HepG2 (cell line): ENCODE measurements around the gene GLIS2. TPM values are rescaled to one million over a fixed set of nuclear protein-coding genes. Genes with fewer than 3 reads are reported as not detected.

Experiments
- ATAC-seq: fragments of 200-7000 bp; cut with Tn5 transposase; 3 replicates; pipeline ENCODE4 v1.9.1; 2020; ENCODE audit warnings: mild to moderate bottlenecking, moderate library complexity
- BruUV-seq: library from RNA; stranded (reverse); fragments of 400-500 nt; replicated peaks from 2 replicates; lab custom pipeline; 2021; lab: Mats Ljungman, UMichigan
- CTCF ChIA-PET: fragments of 300-600 bp; formaldehyde crosslinking; extraction: SDS; loops from one replicate; lab custom pipeline; 2021; ENCODE audit warnings: low total read pairs, inconsistent platforms, low intra/inter-chr PET ratio; lab: Yijun Ruan, JAX
- POLR2A ChIA-PET: fragments of 350-600 bp; sonication (Branson Sonifier 250); formaldehyde crosslinking; loops from one replicate; lab custom pipeline; 2020; ENCODE audit warnings: antibody characterized with exemption, inconsistent platforms; lab: Yijun Ruan, JAX
- DNase-seq: peaks from one replicate; pipeline ENCODE4 v3.0.0-alpha.2; 2015; ENCODE audit warnings: low spot score
- FAIRE-seq: peaks from 3 replicates; lab custom pipeline; 2011; peaks lifted over from hg19 to GRCh38; lab: Jason Lieb, UNC
- H2AFZ ChIP-seq: one replicate; pipeline ENCODE4 v1.6.1; 2011; ENCODE audit warnings: low read length, inconsistent platforms
- H3K27ac ChIP-seq: fragments of 300-600 bp; 3 replicates; pipeline ENCODE4 v1.8.0; 2011; ENCODE audit warnings: mixed run types, mild to moderate bottlenecking, mixed read lengths, low read length, inconsistent platforms; ENCODE audit not compliant: insufficient read depth; ENCODE audit errors: extremely low read length
- H3K27me3 ChIP-seq, 2 experiments: fragments of 200-600 bp in 1 of 2; 2 replicates in 1 of 2; 3 replicates in 1 of 2; pipeline versions ENCODE4 v1.6.0 to v1.8.0; 2011; ENCODE audit warnings: low read length in 2 of 2, mild to moderate bottlenecking in 2 of 2, moderate library complexity in 2 of 2, inconsistent platforms in 1 of 2; ENCODE audit not compliant: insufficient read depth in 2 of 2, control insufficient read depth in 1 of 2
- H3K36me3 ChIP-seq, 2 experiments: fragments of 200-600 bp in 1 of 2; replicated peaks in 1 of 2; 2 replicates in 1 of 2; 3 replicates in 1 of 2; pipeline versions ENCODE4 v1.5.1 to v1.8.0; 2011; ENCODE audit warnings: low read length in 2 of 2, inconsistent platforms in 1 of 2; ENCODE audit not compliant: insufficient read depth in 2 of 2, control insufficient read depth in 1 of 2
- H3K4me1 ChIP-seq: 2 replicates; pipeline ENCODE4 v1.5.1; 2012; ENCODE audit warnings: low read length, inconsistent platforms; ENCODE audit not compliant: insufficient read depth
- H3K4me2 ChIP-seq: 2 replicates; pipeline ENCODE4 v1.6.0; 2011; ENCODE audit warnings: low read depth, low read length, inconsistent platforms
- H3K4me3 ChIP-seq, 3 experiments: fragments of 200-600 bp in 1 of 3; sonication (generic), shearing (Covaris generic) in 1 of 3; replicated peaks in 1 of 3; 2 replicates each; pipeline ENCODE4 v1.5.1; 2011 to 2016; ENCODE audit warnings: low read length in 3 of 3, inconsistent platforms in 2 of 3, low read depth in 2 of 3, mild to moderate bottlenecking in 2 of 3, control low read depth in 1 of 3, mixed read lengths in 1 of 3; ENCODE audit not compliant: insufficient read depth in 1 of 3
- H3K79me2 ChIP-seq: one replicate; pipeline ENCODE4 v1.6.1; 2011; ENCODE audit warnings: low read length, inconsistent platforms; ENCODE audit not compliant: insufficient read depth
- H3K9ac ChIP-seq: 2 replicates; pipeline ENCODE4 v1.6.0; 2011; ENCODE audit warnings: mild to moderate bottlenecking, low read depth, low read length, inconsistent platforms; ENCODE audit not compliant: insufficient read depth
- H3K9me3 ChIP-seq: 2 replicates; pipeline ENCODE4 v1.5.1; 2012; ENCODE audit warnings: mild to moderate bottlenecking, low read length
- H4K20me1 ChIP-seq: 2 replicates; pipeline ENCODE4 v1.6.0; 2011; ENCODE audit warnings: inconsistent platforms, mild to moderate bottlenecking, low read length, moderate library complexity; ENCODE audit not compliant: insufficient read depth
- ATM ChIP-seq: fragments of 450-650 bp; IDR thresholded peaks from 2 replicates; pipeline ENCODE4 v1.7.1; 2017; ENCODE audit warnings: mild to moderate bottlenecking, borderline replicate concordance
- CHD4 ChIP-seq: fragments of 200-600 bp; sonication (generic); IDR thresholded peaks from 2 replicates; pipeline ENCODE4 v1.7.0; 2017; ENCODE audit warnings: mild to moderate bottlenecking, low read length, borderline replicate concordance
- HES4 ChIP-seq: sonication (generic); formaldehyde crosslinking; IDR thresholded peaks from 2 replicates; pipeline ENCODE4 v1.9.0; 2021; ENCODE audit warnings: mild to moderate bottlenecking, missing genetic modification reagents, borderline replicate concordance
- HIVEP1 ChIP-seq: sonication (generic); formaldehyde crosslinking; IDR thresholded peaks from 2 replicates; pipeline ENCODE4 v1.4.0; 2020; ENCODE audit warnings: mild to moderate bottlenecking, missing genetic modification reagents
- MBNL3 ChIP-seq: fragments of 250-450 bp; sonication (Bioruptor Pico); conservative IDR thresholded peaks from 2 replicates; pipeline ENCODE4 v1.8.0; 2022; ENCODE audit warnings: mild to moderate bottlenecking, inconsistent platforms
- MYNN ChIP-seq: sonication (generic); formaldehyde crosslinking; IDR thresholded peaks from 2 replicates; pipeline ENCODE4 v1.4.0; 2020; ENCODE audit warnings: mild to moderate bottlenecking, low read depth, missing genetic modification reagents
- MZF1 ChIP-seq: sonication (generic); formaldehyde crosslinking; IDR thresholded peaks from 2 replicates; pipeline ENCODE4 v1.8.1; 2023; ENCODE audit warnings: mild to moderate bottlenecking, missing genetic modification reagents, borderline replicate concordance
- SRSF9 ChIP-seq: fragments of 200-400 bp; formaldehyde crosslinking; IDR thresholded peaks from 2 replicates; pipeline ENCODE4 v1.6.1; 2018; ENCODE audit warnings: borderline replicate concordance, mild to moderate bottlenecking, low read depth, low read length; ENCODE audit not compliant: insufficient read depth, poor library complexity, severe bottlenecking
- ZFX ChIP-seq: sonication (generic); formaldehyde crosslinking; IDR thresholded peaks from 2 replicates; pipeline ENCODE4 v1.4.0; 2020; ENCODE audit warnings: mild to moderate bottlenecking, low read depth, missing genetic modification reagents, moderate library complexity
- ZNF564 ChIP-seq: sonication (generic); formaldehyde crosslinking; IDR thresholded peaks from 2 replicates; pipeline ENCODE4 v1.8.1; 2023; ENCODE audit warnings: mild to moderate bottlenecking, missing genetic modification reagents
- WGBS: methylation state at CpG from one replicate; pipeline ENCODE4 v1.1.6; 2017; ENCODE audit warnings: low lambda C conversion rate; 5-methylcytosine and 5-hydroxymethylcytosine counted together
- in situ Hi-C: cut with HindIII; loops from 2 replicates; pipeline ENCODE4 v1.10.0; 2017; ENCODE audit warnings: low pct_unique_long_range_greater_than_20kb; ENCODE audit not compliant: extremely low pct_ligation_motif_present
- intact Hi-C: fragments of 100-400 bp; cut with micrococcal nuclease; formaldehyde crosslinking; loops from one replicate; pipeline ENCODE4 v1.10.0; 2022; ENCODE audit not compliant: unreplicated experiment
- polyA plus RNA-seq, 8 experiments: library from polyadenylated mRNA; depleted of rRNA in 3 of 8; stranded (reverse) in 7 of 8; unstranded in 1 of 8; fragments of >200 nt; fragmentation: Illumina TruSeq in 4 of 8; extraction: Trizol in 4 of 8; gene quantifications; 2 replicates each; pipeline versions ENCODE4 v1.2.1 to v1.2.3, GENCODE V29; 2011 to 2016; ENCODE audit warnings: low read depth in 4 of 8, missing spikeins in 1 of 8, mixed read lengths in 1 of 8; ENCODE audit not compliant: insufficient read depth in 1 of 8
- total RNA-seq, 5 experiments: library from RNA; depleted of rRNA; stranded (reverse); fragments of >200 nt; fragmentation: Illumina TruSeq; extraction: Trizol; gene quantifications; 2 replicates each; pipeline ENCODE4 v1.2.3, GENCODE V29; 2016; ENCODE audit warnings: low read depth in 1 of 5
- TF ChIP-seq, protein P1 (sequence below): sonication (generic); formaldehyde crosslinking; conservative IDR thresholded peaks from 2 replicates; pipeline ENCODE4 v1.8.0; 2022; ENCODE audit warnings: mild to moderate bottlenecking, moderate library complexity, missing genetic modification reagents
- TF ChIP-seq, protein P2 (sequence below): sonication (generic); formaldehyde crosslinking; IDR thresholded peaks from 2 replicates; pipeline ENCODE4 v1.9.0; 2021; ENCODE audit warnings: missing genetic modification reagents, borderline replicate concordance
- TF ChIP-seq, protein P3 (sequence below): IDR thresholded peaks from 2 replicates; pipeline ENCODE4 v1.6.1; 2016; ENCODE audit warnings: mild to moderate bottlenecking, missing biosample characterization, missing genetic modification reagents
- TF ChIP-seq, protein P4 (sequence below): sonication (generic); formaldehyde crosslinking; IDR thresholded peaks from 2 replicates; pipeline ENCODE4 v1.4.0; 2020; ENCODE audit warnings: missing genetic modification reagents

The GLIS2 gene
- total and polyA plus RNA-seq, 2 of the 13 experiments (the other 11 are each of a cell fraction or from before 2014, with no cell fraction given) = 0.28 to 0.29 TPM

DNA sequence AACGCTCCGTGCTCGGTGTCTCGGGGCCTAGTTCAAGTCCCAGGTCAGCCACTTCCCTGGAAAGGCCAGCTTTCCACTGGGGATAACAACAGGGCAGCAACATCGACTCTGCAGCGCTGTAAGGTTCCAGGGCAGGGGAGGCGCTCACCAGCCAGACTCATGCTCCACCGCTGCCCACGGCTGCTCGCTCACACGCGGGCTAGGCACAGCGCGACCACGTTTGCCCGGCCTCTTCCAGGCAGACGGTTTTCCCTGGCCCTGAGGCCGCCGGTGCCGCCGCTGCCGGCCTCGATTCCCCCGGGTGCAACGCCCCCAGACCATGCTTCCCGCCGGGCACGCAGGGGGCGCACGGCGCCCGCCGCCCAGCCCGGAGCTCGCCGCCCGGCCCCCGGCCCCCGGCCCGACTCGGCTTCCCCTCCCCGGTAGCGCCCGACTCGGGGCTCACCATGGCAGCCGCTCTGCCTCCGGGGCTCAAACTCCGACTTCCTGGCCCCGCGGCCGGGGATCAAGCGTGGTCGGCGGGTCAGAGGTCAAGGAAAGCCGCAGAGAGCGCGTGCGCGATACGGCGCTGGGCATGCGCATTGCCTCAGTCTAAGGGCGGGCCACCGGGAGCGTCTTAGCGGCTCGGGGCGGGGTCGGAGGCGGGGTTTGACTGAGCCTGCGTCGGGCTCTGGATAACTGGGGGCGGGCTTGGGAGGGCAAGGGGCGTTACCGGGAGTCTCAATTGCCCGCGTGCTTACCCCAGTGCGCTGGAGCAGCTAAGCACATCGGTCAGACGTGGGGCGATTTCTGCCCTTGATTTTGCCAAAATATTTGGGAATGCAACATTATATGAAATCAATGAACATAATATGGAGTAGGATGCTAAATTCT is 35.2 kb downstream of the GLIS2 start, which contains the start of gene PAM16:
TSS of gene PAM16 (minus strand) at position 535 of the 873 bp plus-strand sequence. CDS start at position 448, 87 bp downstream.
- intact Hi-C loops (no loop called here), in situ Hi-C loops (loop anchor here (5.0 kb wide), 1 partner anchor 36 kb away; no protein-coding TSS in a partner anchor)
- no peaks in the 10 kb centered on the region; a peak in 2 of 5 replicates for H3K27me3 ChIP-seq
- H4K20me1 ChIP-seq = peaks cover 12% of the 10 kb centered on the region
- TSS peak; percentile 67 for BruUV-seq
- ChIA-PET POLR2A (interaction anchor here (0.7 to 4.4 kb wide), 18 partner anchors 10 to 1291 kb away, joined by 3 to 36 read pairs (median 4); partner anchors contain the start of genes TFAP4 and VASN), CTCF (no interaction called here)
- H3K4me1 ChIP-seq = peaks cover 66% of the 10 kb centered on the region
- DNase-seq (peak; percentile 89), FAIRE-seq (peak; percentile 72), ATAC-seq (peak; percentile 83)
- H3K4me2 ChIP-seq = peak within 1 kb of the TSS; percentile 86
- H3K79me2 ChIP-seq = peaks cover 40% of the 10 kb centered on the region
- peak within 1 kb of the TSS; percentile 98 for H3K9ac ChIP-seq
- H3K4me3 ChIP-seq = peak within 1 kb of the TSS; percentile 92 to 100 (median 100)
- H3K9me3 ChIP-seq = no peaks in the 10 kb centered on the region
- peak within 1 kb of the TSS; percentile 89 for H3K27ac ChIP-seq
- H3K36me3 ChIP-seq = no peaks in the 10 kb centered on the region
- 2% methylated on average over 18 of the region's 81 CpGs for WGBS
- peak within 1 kb of the TSS; percentile 29 for H2AFZ ChIP-seq
- TF ChIP-seq ZNF564 (no peak), HIVEP1 (CRISPR knock-in tag) (0 out of 2 replicates have a peak, but pooled peaks have one; percentile 3), ATM (no peak), SRSF9 (no peak), MBNL3 (CRISPR knock-in tag) (no peak), ZFX (peak; percentile 71; the same call in 1 of the 2 replicates), HES4 (CRISPR knock-in tag) (peak; percentile 82; the same call in 1 of the 2 replicates), CHD4 (no peak), MZF1 (CRISPR knock-in tag) (no peak), MYNN (CRISPR knock-in tag) (peak; percentile 69; the same call in 1 of the 2 replicates)
- TF ChIP-seq, protein P1, sequence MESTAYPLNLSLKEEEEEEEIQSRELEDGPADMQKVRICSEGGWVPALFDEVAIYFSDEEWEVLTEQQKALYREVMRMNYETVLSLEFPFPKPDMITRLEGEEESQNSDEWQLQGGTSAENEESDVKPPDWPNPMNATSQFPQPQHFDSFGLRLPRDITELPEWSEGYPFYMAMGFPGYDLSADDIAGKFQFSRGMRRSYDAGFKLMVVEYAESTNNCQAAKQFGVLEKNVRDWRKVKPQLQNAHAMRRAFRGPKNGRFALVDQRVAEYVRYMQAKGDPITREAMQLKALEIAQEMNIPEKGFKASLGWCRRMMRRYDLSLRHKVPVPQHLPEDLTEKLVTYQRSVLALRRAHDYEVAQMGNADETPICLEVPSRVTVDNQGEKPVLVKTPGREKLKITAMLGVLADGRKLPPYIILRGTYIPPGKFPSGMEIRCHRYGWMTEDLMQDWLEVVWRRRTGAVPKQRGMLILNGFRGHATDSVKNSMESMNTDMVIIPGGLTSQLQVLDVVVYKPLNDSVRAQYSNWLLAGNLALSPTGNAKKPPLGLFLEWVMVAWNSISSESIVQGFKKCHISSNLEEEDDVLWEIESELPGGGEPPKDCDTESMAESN = peak; percentile 57; the same call in 1 of the 2 replicates
- TF ChIP-seq, protein P2, sequence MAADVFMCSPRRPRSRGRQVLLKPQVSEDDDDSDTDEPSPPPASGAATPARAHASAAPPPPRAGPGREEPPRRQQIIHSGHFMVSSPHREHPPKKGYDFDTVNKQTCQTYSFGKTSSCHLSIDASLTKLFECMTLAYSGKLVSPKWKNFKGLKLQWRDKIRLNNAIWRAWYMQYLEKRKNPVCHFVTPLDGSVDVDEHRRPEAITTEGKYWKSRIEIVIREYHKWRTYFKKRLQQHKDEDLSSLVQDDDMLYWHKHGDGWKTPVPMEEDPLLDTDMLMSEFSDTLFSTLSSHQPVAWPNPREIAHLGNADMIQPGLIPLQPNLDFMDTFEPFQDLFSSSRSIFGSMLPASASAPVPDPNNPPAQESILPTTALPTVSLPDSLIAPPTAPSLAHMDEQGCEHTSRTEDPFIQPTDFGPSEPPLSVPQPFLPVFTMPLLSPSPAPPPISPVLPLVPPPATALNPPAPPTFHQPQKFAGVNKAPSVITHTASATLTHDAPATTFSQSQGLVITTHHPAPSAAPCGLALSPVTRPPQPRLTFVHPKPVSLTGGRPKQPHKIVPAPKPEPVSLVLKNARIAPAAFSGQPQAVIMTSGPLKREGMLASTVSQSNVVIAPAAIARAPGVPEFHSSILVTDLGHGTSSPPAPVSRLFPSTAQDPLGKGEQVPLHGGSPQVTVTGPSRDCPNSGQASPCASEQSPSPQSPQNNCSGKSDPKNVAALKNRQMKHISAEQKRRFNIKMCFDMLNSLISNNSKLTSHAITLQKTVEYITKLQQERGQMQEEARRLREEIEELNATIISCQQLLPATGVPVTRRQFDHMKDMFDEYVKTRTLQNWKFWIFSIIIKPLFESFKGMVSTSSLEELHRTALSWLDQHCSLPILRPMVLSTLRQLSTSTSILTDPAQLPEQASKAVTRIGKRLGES (CRISPR knock-in tag) = no peak
- TF ChIP-seq, protein P3, sequence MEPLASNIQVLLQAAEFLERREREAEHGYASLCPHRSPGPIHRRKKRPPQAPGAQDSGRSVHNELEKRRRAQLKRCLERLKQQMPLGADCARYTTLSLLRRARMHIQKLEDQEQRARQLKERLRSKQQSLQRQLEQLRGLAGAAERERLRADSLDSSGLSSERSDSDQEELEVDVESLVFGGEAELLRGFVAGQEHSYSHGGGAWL (CRISPR knock-in tag) = no peak; the same call in 1 of the 2 replicates
- TF ChIP-seq, protein P4, sequence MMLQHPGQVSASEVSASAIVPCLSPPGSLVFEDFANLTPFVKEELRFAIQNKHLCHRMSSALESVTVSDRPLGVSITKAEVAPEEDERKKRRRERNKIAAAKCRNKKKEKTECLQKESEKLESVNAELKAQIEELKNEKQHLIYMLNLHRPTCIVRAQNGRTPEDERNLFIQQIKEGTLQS (CRISPR knock-in tag) = no peak
